ENCODE results near the gene BPIFB6.

DNA sequence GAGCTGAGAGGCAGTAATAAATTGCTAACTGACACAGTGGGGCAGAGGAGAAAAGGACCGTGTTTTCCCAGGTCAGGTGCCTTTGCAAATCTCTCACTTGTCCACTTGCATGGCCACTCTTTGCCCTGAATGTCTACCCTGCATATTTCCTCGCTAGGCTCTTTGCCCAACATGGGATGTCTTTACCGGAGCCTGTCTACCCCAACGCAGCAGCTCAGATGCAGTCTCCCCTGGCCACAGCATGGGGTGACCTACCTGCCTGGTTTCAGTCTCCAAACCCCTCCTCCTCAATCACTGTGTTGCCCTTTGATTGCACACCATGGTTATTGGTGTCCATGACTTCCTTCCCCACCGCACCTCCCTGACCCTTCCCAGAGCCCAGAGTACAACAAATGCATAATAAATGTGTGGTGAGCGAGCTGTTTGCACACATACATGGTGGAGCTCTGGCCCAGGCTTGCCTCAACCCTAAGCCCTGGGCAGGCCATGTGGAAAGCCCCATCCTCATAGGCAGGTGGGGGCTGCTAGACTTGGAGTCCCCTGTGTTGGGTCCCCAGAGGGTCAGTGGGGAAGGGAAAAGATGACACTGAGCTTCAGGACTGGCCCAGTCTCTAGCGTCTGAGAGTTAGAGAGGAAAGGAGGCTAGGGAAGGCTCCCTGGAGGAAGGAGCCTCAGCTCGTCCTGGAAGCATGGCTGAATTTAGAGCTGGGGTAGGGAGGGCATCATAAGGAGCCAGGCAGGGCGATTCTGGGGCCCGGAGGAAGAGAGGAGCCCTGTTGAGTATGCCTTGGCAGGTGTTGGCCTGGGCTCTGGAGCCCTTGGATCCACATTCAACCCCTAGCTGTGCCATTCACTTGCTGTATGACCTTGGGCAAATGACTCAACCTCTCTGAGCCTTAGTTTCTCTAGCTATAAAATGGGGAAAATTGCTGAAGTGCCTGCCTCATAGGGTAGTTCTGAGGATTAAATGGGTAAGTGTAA lies 4.4 kb upstream of the BPIFB6 start:
- TF ChIP-seq, protein P1, sequence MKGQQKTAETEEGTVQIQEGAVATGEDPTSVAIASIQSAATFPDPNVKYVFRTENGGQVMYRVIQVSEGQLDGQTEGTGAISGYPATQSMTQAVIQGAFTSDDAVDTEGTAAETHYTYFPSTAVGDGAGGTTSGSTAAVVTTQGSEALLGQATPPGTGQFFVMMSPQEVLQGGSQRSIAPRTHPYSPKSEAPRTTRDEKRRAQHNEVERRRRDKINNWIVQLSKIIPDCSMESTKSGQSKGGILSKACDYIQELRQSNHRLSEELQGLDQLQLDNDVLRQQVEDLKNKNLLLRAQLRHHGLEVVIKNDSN (IDR thresholded peaks at IDR 0.05), result no peak
- TF ChIP-seq ZBTB7A (IDR thresholded peaks at IDR 0.05; ENCODE audit: low read depth), result no peak
- TF ChIP-seq TCF12 (IDR thresholded peaks at IDR 0.05; ENCODE audit: low read depth), result no peak
- no peak for TF ChIP-seq TAF1 (IDR thresholded peaks at IDR 0.05; ENCODE audit: low read depth)
- TF ChIP-seq EGR1 (IDR thresholded peaks at IDR 0.05), result no peak
- TF ChIP-seq, protein P2, sequence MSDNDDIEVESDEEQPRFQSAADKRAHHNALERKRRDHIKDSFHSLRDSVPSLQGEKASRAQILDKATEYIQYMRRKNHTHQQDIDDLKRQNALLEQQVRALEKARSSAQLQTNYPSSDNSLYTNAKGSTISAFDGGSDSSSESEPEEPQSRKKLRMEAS (IDR thresholded peaks at IDR 0.05), result no peak
